ENCODE data around the gene MED13.
A peak's percentile ranks its signal among the peaks of the same experiment; 100 is the strongest.

Gene MED13

GRCh38 chr17:62098623-62099231, 33.6 kb upstream of the MED13 start:
- ATAC-seq (replicated peaks): peak; percentile 46
- Mint-ChIP-seq H3K36me3 (ENCODE audit: insufficient read depth) (no peaks in the 10 kb centered on the region), H3K27ac (peak overlapping the region in 1 of 2 donors; percentile 0), H3K4me1 (ENCODE audit: low read depth in 2 of 2) (peaks cover 0 to 9% of the 10 kb centered on the region in 2 donors), H3K27me3 (no peaks in the 10 kb centered on the region), H3K4me3 (no peak overlapping the region), H3K9me3 (no peaks in the 10 kb centered on the region)
- DNase-seq: no peak

- no peak for ATAC-seq (replicated peaks)
- Mint-ChIP-seq H3K9me3 (no peaks in the 10 kb centered on the region), H3K27me3 (no peaks in the 10 kb centered on the region), H3K4me3 (no peak overlapping the region), H3K4me1 (ENCODE audit: low read depth in 2 of 2) (peaks cover 0 to 9% of the 10 kb centered on the region in 2 donors), H3K27ac (no peak overlapping the region), H3K36me3 (ENCODE audit: insufficient read depth) (no peaks in the 10 kb centered on the region)
- no peak for DNase-seq
Observed at GRCh38 chr17:62096401-62096670, 31.3 kb upstream of the MED13 start.

DNA sequence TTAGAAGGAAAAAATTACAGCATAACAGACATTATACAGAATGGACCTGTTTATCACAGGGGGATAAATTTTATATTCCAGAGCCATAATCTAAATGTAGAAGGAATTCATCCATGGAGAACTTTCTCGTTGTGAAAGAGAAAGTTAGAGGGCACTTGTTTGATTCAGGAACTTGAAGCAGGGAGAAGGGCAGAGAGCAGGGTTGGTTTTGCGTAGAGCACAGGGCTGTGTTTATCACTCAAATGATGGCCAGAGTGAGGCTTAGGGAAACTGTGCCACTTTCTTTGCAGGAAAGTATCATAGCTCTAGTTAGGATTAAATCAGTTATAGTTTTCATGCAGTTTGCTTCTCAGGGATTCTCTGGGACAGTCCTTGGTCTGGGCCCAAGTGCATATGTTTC, 29.1 kb upstream of the MED13 start:
- DNase-seq (no peak), ATAC-seq (replicated peaks) (no peak)
- H3K4me3 Mint-ChIP-seq: no peak overlapping the region
- no peaks in the 10 kb centered on the region for H3K27me3 Mint-ChIP-seq
- no peak overlapping the region for H3K27ac Mint-ChIP-seq
- no peaks in the 10 kb centered on the region for H3K36me3 Mint-ChIP-seq (ENCODE audit: insufficient read depth)
- peaks cover 0 to 9% of the 10 kb centered on the region in 2 donors for H3K4me1 Mint-ChIP-seq (ENCODE audit: low read depth in 2 of 2)
- no peaks in the 10 kb centered on the region for H3K9me3 Mint-ChIP-seq

GRCh38 chr17:62093188-62094155, 28.4 kb upstream of the MED13 start:
- no peaks in the 10 kb centered on the region for H3K27me3 Mint-ChIP-seq
- no peaks in the 10 kb centered on the region for H3K9me3 Mint-ChIP-seq
- no peaks in the 10 kb centered on the region for H3K36me3 Mint-ChIP-seq (ENCODE audit: insufficient read depth)
- peaks cover 0 to 2% of the 10 kb centered on the region in 2 donors for H3K4me1 Mint-ChIP-seq (ENCODE audit: low read depth in 2 of 2)
- H3K4me3 Mint-ChIP-seq: no peak overlapping the region
- ATAC-seq (replicated peaks): no peak
- no peak overlapping the region for H3K27ac Mint-ChIP-seq
- DNase-seq: no peak

DNA sequence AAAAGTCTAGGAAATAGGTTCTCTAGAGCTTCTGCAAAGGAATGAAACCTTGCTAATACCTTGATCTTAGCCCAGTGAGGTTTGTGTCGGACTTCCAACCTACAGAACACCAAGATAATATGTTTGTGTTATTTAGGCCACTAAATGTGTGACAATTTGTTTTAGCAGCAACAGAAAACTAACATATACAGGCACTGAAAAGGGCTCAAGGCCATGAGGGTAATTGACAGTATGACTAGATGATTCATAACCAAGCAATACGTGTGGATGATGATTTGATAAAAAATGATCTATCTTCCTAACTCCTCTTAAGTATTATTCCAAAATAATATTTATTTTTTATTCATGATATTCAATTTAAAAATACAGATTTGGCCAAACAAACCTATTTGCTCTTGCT, 27.7 kb upstream of the MED13 start:
- Mint-ChIP-seq H3K4me3 (no peak overlapping the region), H3K9me3 (no peaks in the 10 kb centered on the region), H3K36me3 (ENCODE audit: insufficient read depth) (no peaks in the 10 kb centered on the region), H3K27me3 (no peaks in the 10 kb centered on the region), H3K27ac (no peak overlapping the region), H3K4me1 (ENCODE audit: low read depth in 2 of 2) (no peaks in the 10 kb centered on the region)
- DNase-seq (no peak), ATAC-seq (replicated peaks) (no peak)

- no peak overlapping the region for H3K4me3 Mint-ChIP-seq
- ATAC-seq (replicated peaks): no peak
Observed at GRCh38 chr17:62091804-62092203, 26.7 kb upstream of the MED13 start.

DNA sequence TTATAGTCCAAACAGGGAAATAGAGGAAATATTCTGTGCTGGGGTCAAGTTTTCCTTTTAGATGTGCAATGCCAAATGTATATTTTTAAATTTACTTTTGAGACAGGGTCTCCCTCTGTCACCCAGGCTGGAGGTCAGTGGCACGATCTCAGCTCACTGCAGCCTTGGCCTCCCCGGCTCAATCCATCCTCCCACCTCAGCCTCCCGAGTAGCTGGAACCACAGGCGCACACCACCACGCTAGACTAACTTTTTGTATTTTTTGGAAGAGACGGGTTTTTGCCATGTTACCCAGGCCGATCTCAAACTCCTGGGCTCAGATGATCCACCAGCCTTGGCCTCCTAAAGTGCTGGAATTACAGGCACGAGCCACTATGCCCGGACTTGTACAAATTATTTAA, 25.8 kb upstream of the MED13 start:
- ATAC-seq (replicated peaks) (no peak), DNase-seq (no peak)
- no peaks in the 10 kb centered on the region for H3K4me1 Mint-ChIP-seq (ENCODE audit: low read depth in 2 of 2)
- no peak overlapping the region for H3K4me3 Mint-ChIP-seq
- no peaks in the 10 kb centered on the region for H3K27me3 Mint-ChIP-seq
- H3K36me3 Mint-ChIP-seq (ENCODE audit: insufficient read depth): no peaks in the 10 kb centered on the region
- no peak overlapping the region for H3K27ac Mint-ChIP-seq
- H3K9me3 Mint-ChIP-seq: no peaks in the 10 kb centered on the region

More at GRCh38 chr17:62091804-62092203, 26.7 kb upstream of the MED13 start:
- no peaks in the 10 kb centered on the region for H3K9me3 Mint-ChIP-seq
- no peak overlapping the region for H3K27ac Mint-ChIP-seq
- no peaks in the 10 kb centered on the region for H3K4me1 Mint-ChIP-seq (ENCODE audit: low read depth in 2 of 2)
- no peak for DNase-seq
- H3K27me3 Mint-ChIP-seq: no peaks in the 10 kb centered on the region
- H3K36me3 Mint-ChIP-seq (ENCODE audit: insufficient read depth): no peaks in the 10 kb centered on the region

DNA sequence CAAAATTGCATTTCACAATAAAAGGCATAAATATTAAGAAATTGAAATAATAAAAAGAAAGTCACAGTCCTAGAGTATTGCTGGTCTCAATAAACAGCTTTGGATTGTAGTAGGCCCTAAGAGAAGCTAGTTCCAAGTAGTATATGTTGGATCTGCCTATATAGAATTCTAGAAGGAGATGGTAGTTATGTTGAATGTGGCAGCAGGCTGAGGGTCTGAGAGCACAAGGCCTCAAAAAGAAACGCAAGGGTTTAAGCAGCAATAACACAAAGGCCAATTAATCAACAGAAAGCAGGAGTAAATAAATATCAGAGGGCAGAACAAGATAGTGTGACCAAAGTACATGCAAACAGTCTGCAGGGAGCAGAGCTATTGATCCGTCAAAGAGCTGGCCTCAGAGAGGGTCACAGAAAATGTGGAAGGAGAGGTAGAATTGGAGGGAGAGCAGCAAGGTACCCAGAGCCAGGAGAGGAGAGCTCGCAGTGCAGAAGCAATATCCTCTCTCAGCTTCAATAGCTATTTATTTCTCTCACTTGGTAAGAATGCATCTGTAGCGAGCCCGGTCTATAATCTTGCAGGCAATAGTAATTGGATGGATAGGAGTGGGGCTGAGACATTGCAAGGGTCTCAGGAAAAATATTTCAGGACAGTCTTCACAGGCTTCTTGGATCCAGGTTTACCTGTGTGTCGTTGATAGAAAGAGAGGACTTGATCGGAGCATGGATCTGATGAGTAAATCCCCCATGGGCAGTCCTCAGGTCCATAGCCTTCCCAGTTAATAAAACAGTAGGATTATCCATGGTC, 25.1 kb upstream of the MED13 start:
- ATAC-seq (replicated peaks): no peak
- no peak overlapping the region for H3K4me3 Mint-ChIP-seq

GRCh38 chr17:62089334-62089733, 24.3 kb upstream of the MED13 start:
- Mint-ChIP-seq H3K27ac (no peak overlapping the region), H3K36me3 (ENCODE audit: insufficient read depth) (no peaks in the 10 kb centered on the region), H3K4me3 (no peak overlapping the region), H3K4me1 (ENCODE audit: low read depth in 2 of 2) (no peaks in the 10 kb centered on the region), H3K9me3 (no peaks in the 10 kb centered on the region), H3K27me3 (no peaks in the 10 kb centered on the region)
- ATAC-seq (replicated peaks): no peak
- DNase-seq: no peak

More for the DNA sequence above, 25.1 kb upstream of the MED13 start:
- Mint-ChIP-seq H3K9me3 (no peaks in the 10 kb centered on the region), H3K4me1 (ENCODE audit: low read depth in 2 of 2) (no peaks in the 10 kb centered on the region), H3K27me3 (no peaks in the 10 kb centered on the region), H3K27ac (no peak overlapping the region), H3K36me3 (ENCODE audit: insufficient read depth) (no peaks in the 10 kb centered on the region)
- no peak for DNase-seq

GRCh38 chr17:62086737-62087136, 21.7 kb upstream of the MED13 start:
- Mint-ChIP-seq H3K9me3 (no peaks in the 10 kb centered on the region), H3K27ac (no peak overlapping the region)

GRCh38 chr17:62085511-62086408, 20.7 kb upstream of the MED13 start:
- no peaks in the 10 kb centered on the region for H3K9me3 Mint-ChIP-seq
- H3K27ac Mint-ChIP-seq: no peak overlapping the region
- peaks cover under 1% of the 10 kb centered on the region in 2 donors for H3K27me3 Mint-ChIP-seq
- H3K36me3 Mint-ChIP-seq (ENCODE audit: insufficient read depth): no peaks in the 10 kb centered on the region
- no peak for ATAC-seq (replicated peaks)
- H3K4me3 Mint-ChIP-seq: no peak overlapping the region
- no peaks in the 10 kb centered on the region for H3K4me1 Mint-ChIP-seq (ENCODE audit: low read depth in 2 of 2)
- no peak for DNase-seq

More at GRCh38 chr17:62086737-62087136, 21.7 kb upstream of the MED13 start:
- DNase-seq: no peak
- H3K4me3 Mint-ChIP-seq: no peak overlapping the region
- no peaks in the 10 kb centered on the region for H3K36me3 Mint-ChIP-seq (ENCODE audit: insufficient read depth)
- H3K27me3 Mint-ChIP-seq: no peaks in the 10 kb centered on the region
- ATAC-seq (replicated peaks): no peak
- no peaks in the 10 kb centered on the region for H3K4me1 Mint-ChIP-seq (ENCODE audit: low read depth in 2 of 2)

DNA sequence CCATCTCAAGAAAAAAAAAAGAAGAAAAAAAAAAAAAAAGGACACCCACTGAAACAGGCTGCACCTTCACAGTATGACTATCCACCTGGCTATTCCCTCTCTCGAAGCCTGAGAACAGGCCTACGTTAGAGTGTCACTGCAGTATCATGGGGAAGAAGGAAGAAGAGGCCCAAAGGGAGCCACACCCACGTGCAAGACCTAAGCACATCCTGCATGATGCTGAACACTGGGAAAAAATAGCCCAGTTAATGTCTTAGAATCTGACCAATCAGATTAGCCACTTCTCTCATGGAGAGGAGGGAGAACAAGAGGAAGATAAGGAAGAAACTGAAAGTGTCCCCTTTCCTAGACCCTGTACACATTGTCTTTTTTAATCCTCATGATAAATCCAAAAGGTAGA, 19.5 kb upstream of the MED13 start:
- H3K27ac Mint-ChIP-seq: no peak overlapping the region
- no peaks in the 10 kb centered on the region for H3K36me3 Mint-ChIP-seq (ENCODE audit: insufficient read depth)
- DNase-seq (no peak), ATAC-seq (replicated peaks) (no peak)
- H3K9me3 Mint-ChIP-seq: no peaks in the 10 kb centered on the region
- no peaks in the 10 kb centered on the region for H3K4me1 Mint-ChIP-seq (ENCODE audit: low read depth in 2 of 2)
- peak overlapping the region in 1 of 2 donors; percentile 17 for H3K4me3 Mint-ChIP-seq
- H3K27me3 Mint-ChIP-seq: peaks cover 9 to 10% of the 10 kb centered on the region in 2 donors

DNA sequence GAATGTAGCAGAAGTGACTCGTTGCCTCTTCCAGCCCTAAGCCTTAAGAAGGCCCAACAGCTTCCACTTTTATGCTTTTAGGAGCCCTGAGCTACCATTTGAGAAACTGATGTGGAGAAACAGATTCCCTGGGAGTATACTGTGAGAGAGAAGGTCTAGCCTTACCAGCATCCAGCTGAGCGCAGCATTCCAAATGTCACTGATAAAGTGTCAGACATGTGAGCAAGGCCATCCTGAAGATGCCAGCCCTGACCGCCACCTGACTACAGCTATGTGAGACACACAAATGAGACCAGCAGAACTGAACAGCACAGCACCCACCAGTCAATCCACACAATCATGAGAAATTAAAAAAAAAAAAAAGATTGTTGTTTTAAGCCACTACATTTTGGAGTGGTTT, 18.6 kb upstream of the MED13 start:
- H3K36me3 Mint-ChIP-seq (ENCODE audit: insufficient read depth): no peaks in the 10 kb centered on the region
- H3K4me1 Mint-ChIP-seq (ENCODE audit: low read depth in 2 of 2): no peaks in the 10 kb centered on the region
- peaks cover 9 to 13% of the 10 kb centered on the region in 2 donors for H3K27me3 Mint-ChIP-seq
- no peak overlapping the region for H3K27ac Mint-ChIP-seq
- ATAC-seq (replicated peaks): no peak
- DNase-seq: no peak
- no peak overlapping the region for H3K4me3 Mint-ChIP-seq
- H3K9me3 Mint-ChIP-seq: no peaks in the 10 kb centered on the region

Data from effector memory CD8-positive, alpha-beta T cell (primary cell).